RWPE2 (cell line): ENCODE data around the gene ZFYVE1.
"Not testable (repeated sequence)": the region's sequence is repeated elsewhere in the genome, so short reads cannot be mapped to it uniquely, and the experiment has no call there.

Experiments
- ATAC-seq: fragments of 200-7000 bp; cut with Tn5 transposase; 3 replicates; pipeline ENCODE4 v1.9.1; 2021; ENCODE audit warnings: low read depth
- DNase-seq: peaks from one replicate; pipeline ENCODE4 v3.0.0-alpha.2; 2020; ENCODE audit warnings: low spot score
- H3K27ac ChIP-seq: fragments of 450-650 bp; 2 replicates; pipeline ENCODE4 v1.5.1; 2017; ENCODE audit warnings: mild to moderate bottlenecking; ENCODE audit not compliant: poor library complexity, severe bottlenecking
- H3K27me3 ChIP-seq: fragments of 250-450 bp; sonication (Bioruptor Pico); 2 replicates; pipeline ENCODE4 v1.5.1; 2021; ENCODE audit warnings: mild to moderate bottlenecking, moderate library complexity; ENCODE audit not compliant: insufficient read depth, poor library complexity, severe bottlenecking
- H3K36me3 ChIP-seq: fragments of 250-450 bp; sonication (Bioruptor Pico); 2 replicates; pipeline ENCODE4 v1.5.1; 2020; ENCODE audit warnings: low read depth, mild to moderate bottlenecking, moderate library complexity
- H3K4me1 ChIP-seq: fragments of 250-450 bp; sonication (Bioruptor Pico); 2 replicates; pipeline ENCODE4 v1.5.1; 2021; ENCODE audit warnings: mild to moderate bottlenecking, moderate library complexity; ENCODE audit not compliant: insufficient read depth, poor library complexity, severe bottlenecking
- H3K4me3 ChIP-seq: fragments of 250-450 bp; sonication (Bioruptor Pico); 2 replicates; pipeline ENCODE4 v1.5.1; 2021; ENCODE audit warnings: mild to moderate bottlenecking, moderate library complexity; ENCODE audit not compliant: severe bottlenecking
- H3K9me3 ChIP-seq: fragments of 250-450 bp; sonication (Bioruptor Pico); 2 replicates; pipeline ENCODE4 v1.5.1; 2021; ENCODE audit warnings: mild to moderate bottlenecking, moderate library complexity; ENCODE audit not compliant: severe bottlenecking
- CTCF ChIP-seq: fragments of 450-650 bp; IDR thresholded peaks from one replicate; pipeline ENCODE4 v1.5.1; 2017; ENCODE audit warnings: mild to moderate bottlenecking, moderate library complexity; ENCODE audit not compliant: poor library complexity, severe bottlenecking

The ZFYVE1 gene

GRCh38 chr14:72966038-72966437 lies 60.9 kb downstream of the ZFYVE1 start:
- Histone ChIP-seq H3K4me3 (no peak overlapping the region), H3K36me3 (no peaks in the 10 kb centered on the region), H3K4me1 (peaks cover 27% of the 10 kb centered on the region), H3K9me3 (no peaks in the 10 kb centered on the region), H3K27ac (peak overlapping the region; percentile 16), H3K27me3 (no peaks in the 10 kb centered on the region)
- TF ChIP-seq CTCF = no peak
- DNase-seq = no peak
- ATAC-seq = no peak

GRCh38 chr14:72965249-72965648 lies 61.7 kb downstream of the ZFYVE1 start:
- TF ChIP-seq CTCF = no peak
- Histone ChIP-seq H3K9me3 (no peaks in the 10 kb centered on the region), H3K4me1 (peaks cover 29% of the 10 kb centered on the region), H3K36me3 (no peaks in the 10 kb centered on the region), H3K27ac (peak overlapping the region; percentile 16), H3K4me3 (no peak overlapping the region), H3K27me3 (no peaks in the 10 kb centered on the region)
- ATAC-seq = peak; percentile 4; the same call in 2 of the 3 replicates
- no peak for DNase-seq

GRCh38 chr14:72962829-72963312 lies 64.0 kb downstream of the ZFYVE1 start:
- ATAC-seq (peak; percentile 56), DNase-seq (no peak)
- peak overlapping the region; percentile 88 for H3K27ac ChIP-seq
- H3K36me3 ChIP-seq = no peaks in the 10 kb centered on the region
- H3K27me3 ChIP-seq = no peaks in the 10 kb centered on the region
- peaks cover 29% of the 10 kb centered on the region for H3K4me1 ChIP-seq
- H3K4me3 ChIP-seq = no peak overlapping the region
- TF ChIP-seq CTCF = no peak
- H3K9me3 ChIP-seq = no peaks in the 10 kb centered on the region

- ATAC-seq, H3K4me3 ChIP-seq, H3K36me3 ChIP-seq, H3K9me3 ChIP-seq, H3K27me3 ChIP-seq: not testable (repeated sequence)
- peak overlapping the region; percentile 88 for H3K27ac ChIP-seq
- peak; percentile 81 for DNase-seq
- H3K4me1 ChIP-seq = peaks cover 29% of the 10 kb centered on the region
These were observed 64.6 kb downstream of the ZFYVE1 start for GRCh38 chr14:72962336-72962754.

- peak; percentile 94 for DNase-seq
- peak overlapping the region; percentile 88 for H3K27ac ChIP-seq
- 0 out of 2 replicates have a peak, but pooled peaks cover under 1% of the 10 kb centered on the region for H3K36me3 ChIP-seq
- ATAC-seq = peak; percentile 90
- peaks cover 29% of the 10 kb centered on the region for H3K4me1 ChIP-seq
- no peaks in the 10 kb centered on the region for H3K9me3 ChIP-seq
- no peaks in the 10 kb centered on the region for H3K27me3 ChIP-seq
- no peak for TF ChIP-seq CTCF
- H3K4me3 ChIP-seq = no peak overlapping the region
These were observed 65.1 kb downstream of the ZFYVE1 start for GRCh38 chr14:72961579-72962335.

- H3K36me3 ChIP-seq, H3K4me3 ChIP-seq, ATAC-seq, H3K27me3 ChIP-seq, H3K9me3 ChIP-seq, DNase-seq: not testable (repeated sequence)
- peak overlapping the region; percentile 88 for H3K27ac ChIP-seq
- peaks cover 29% of the 10 kb centered on the region for H3K4me1 ChIP-seq
These were observed 65.9 kb downstream of the ZFYVE1 start for GRCh38 chr14:72961016-72961415.
